GM19239 (cell line): ENCODE data around the gene MIF.
"Not testable (repeated sequence)": the region's sequence is repeated elsewhere in the genome, so short reads cannot be mapped to it uniquely, and the experiment has no call there.

Experiments used
- DNase-seq: peaks from one replicate; pipeline ENCODE4 v3.0.0; 2011; ENCODE audit warnings: low spot score; ENCODE audit not compliant: insufficient read length
- FAIRE-seq: peaks from 2 replicates; lab custom pipeline; 2011; peaks lifted over from hg19 to GRCh38; lab: Jason Lieb, UNC

Gene MIF

GRCh38 chr22:23893945-23894709, at the start of gene MIF:
TSS of gene MIF (plus strand) at chr22:23894383. CDS start at chr22:23894475, 92 bp downstream.
- peak; percentile 93 for DNase-seq
- peak; percentile 92 for FAIRE-seq

- no peak for DNase-seq
- no peak for FAIRE-seq
Measured at GRCh38 chr22:23844739-23845202, 49.4 kb upstream of the MIF start.

- FAIRE-seq: peak; percentile 63
- DNase-seq: no peak
Measured at GRCh38 chr22:23845265-23846080, 48.7 kb upstream of the MIF start.

GRCh38 chr22:23846081-23846469, 48.1 kb upstream of the MIF start:
- FAIRE-seq (no peak), DNase-seq (no peak)

- DNase-seq (no peak), FAIRE-seq (no peak)
Measured at GRCh38 chr22:23847310-23847920, 46.8 kb upstream of the MIF start.

GRCh38 chr22:23847991-23848864, 46.0 kb upstream of the MIF start:
- DNase-seq (no peak), FAIRE-seq (peak; percentile 23)

- FAIRE-seq: peak; percentile 85
- peak; percentile 77 for DNase-seq
Measured at GRCh38 chr22:23849009-23850006, 44.9 kb upstream of the MIF start.

- DNase-seq (peak; percentile 62), FAIRE-seq (peak; percentile 91)
Measured at GRCh38 chr22:23850136-23850611, 44.0 kb upstream of the MIF start.

GRCh38 chr22:23856721-23857605, 37.2 kb upstream of the MIF start:
- peak; percentile 74 for DNase-seq
- no peak for FAIRE-seq

- DNase-seq (peak; percentile 96), FAIRE-seq (peak; percentile 99)
Measured at GRCh38 chr22:23857606-23858483, 36.3 kb upstream of the MIF start, which contains the start of gene SLC2A11. TSS of gene SLC2A11 (plus strand) at chr22:23857875. CDS start at chr22:23858000, 125 bp downstream.

GRCh38 chr22:23858484-23858815, 35.7 kb upstream of the MIF start:
- DNase-seq (no peak), FAIRE-seq (no peak)

- FAIRE-seq (no peak), DNase-seq (no peak)
Measured at GRCh38 chr22:23859201-23859600, 35.0 kb upstream of the MIF start.

- not testable (repeated sequence) for DNase-seq, FAIRE-seq
Measured at GRCh38 chr22:23860187-23860586, 34.0 kb upstream of the MIF start.

- FAIRE-seq: peak; percentile 82
- DNase-seq: no peak
Measured at GRCh38 chr22:23862103-23862502, 32.1 kb upstream of the MIF start.

- FAIRE-seq, DNase-seq: not testable (repeated sequence)
Measured at GRCh38 chr22:23864499-23865154, 29.6 kb upstream of the MIF start.

GRCh38 chr22:23868580-23868979, 25.6 kb upstream of the MIF start:
- DNase-seq (no peak), FAIRE-seq (no peak)
